Astrocyte (in vitro differentiated cells and primary cell): ENCODE results near the gene FCER1G.

Experiments used
- CTCF ChIP-seq: IDR thresholded peaks from 2 replicates; pipeline ENCODE4 v1.5.1; 2011; ENCODE audit warnings: low read depth, mild to moderate bottlenecking, inconsistent platforms, low read length, moderate library complexity; ENCODE audit not compliant: insufficient read depth
- EZH2 ChIP-seq: IDR thresholded peaks from 2 replicates; pipeline ENCODE4 v1.6.1; 2012; ENCODE audit warnings: mild to moderate bottlenecking, low read length, inconsistent platforms; ENCODE audit not compliant: insufficient read depth

GRCh38 chr1:161242313-161242712, 27.2 kb downstream of the FCER1G start:
- TF ChIP-seq CTCF (no peak), EZH2 (no peak)
